Activated CD4-positive, alpha-beta memory T cell treated with anti-CD3 and anti-CD28 coated beads for 36 hours (primary cell): Measurements from ENCODE around the gene ACTR3C. TPM values are rescaled to one million over a fixed set of nuclear protein-coding genes. Genes with fewer than 3 reads are reported as not detected.
"Not testable (repeated sequence)": the region's sequence is repeated elsewhere in the genome, so short reads cannot be mapped to it uniquely, and the experiment has no call there.

Experiments
- CTCF ChIA-PET: fragments of 350-600 bp; sonication (Branson Sonifier 250); formaldehyde crosslinking; loops from one replicate; lab custom pipeline; 2021; ENCODE audit warnings: antibody characterized with exemption, inconsistent platforms; lab: Charles Lee
- POLR2A ChIA-PET: fragments of 350-600 bp; sonication (Branson Sonifier 250); formaldehyde crosslinking; loops from one replicate; lab custom pipeline; 2021; ENCODE audit warnings: antibody characterized with exemption; lab: Charles Lee
- DNase-seq: peaks from one replicate; pipeline ENCODE4 v3.0.0-alpha.2; 2020
- H3K27ac Mint-ChIP-seq: one replicate; pipeline ENCODE4 v1.8.0; 2021; ENCODE audit warnings: mixed read lengths
- H3K27me3 Mint-ChIP-seq: one replicate; pipeline ENCODE4 v1.8.0; 2021; ENCODE audit warnings: mixed read lengths
- H3K36me3 Mint-ChIP-seq: one replicate; pipeline ENCODE4 v1.8.0; 2021; ENCODE audit warnings: mixed read lengths
- H3K4me1 Mint-ChIP-seq: one replicate; pipeline ENCODE4 v1.8.0; 2021; ENCODE audit warnings: low read depth, mixed read lengths
- H3K4me3 Mint-ChIP-seq: one replicate; pipeline ENCODE4 v1.8.0; 2021; ENCODE audit warnings: mild to moderate bottlenecking, mixed read lengths
- H3K9me3 Mint-ChIP-seq: one replicate; pipeline ENCODE4 v1.8.0; 2021; ENCODE audit warnings: mixed read lengths
- intact Hi-C: fragments of 100-400 bp; cut with micrococcal nuclease; formaldehyde crosslinking; loops from one replicate; pipeline ENCODE4 v1.15.1; 2023
- total RNA-seq, 2 experiments: library from RNA; stranded (reverse); gene quantifications; one replicate each; pipeline ENCODE4 v1.2.3, GENCODE V29; 2021

The ACTR3C gene
- total RNA-seq, 2 experiments from 2014 or later = 8.0 to 8.8 TPM

DNA sequence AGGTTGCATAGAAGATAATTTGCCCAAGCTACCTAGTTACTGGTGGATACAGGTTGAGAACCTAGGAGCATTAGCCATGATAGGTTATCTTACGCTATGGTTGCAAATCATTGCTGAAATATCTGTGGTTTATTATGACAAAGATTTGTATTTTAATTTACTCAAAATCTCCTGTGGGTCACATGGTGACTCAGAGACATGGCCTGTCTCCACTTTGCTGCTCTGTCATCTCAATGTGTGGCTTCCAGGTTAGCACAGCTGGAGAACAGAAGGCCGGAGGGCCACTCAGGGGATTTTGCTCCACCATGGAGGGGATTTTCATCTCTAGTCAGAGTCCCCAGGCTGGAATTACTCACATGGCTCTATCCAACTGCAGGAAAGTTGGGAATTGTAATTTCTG lies 78.1 kb downstream of the ACTR3C start:
- POLR2A ChIA-PET, CTCF ChIA-PET, H3K4me3 Mint-ChIP-seq, H3K9me3 Mint-ChIP-seq, H3K36me3 Mint-ChIP-seq, DNase-seq, H3K27ac Mint-ChIP-seq, intact Hi-C loops, H3K4me1 Mint-ChIP-seq, H3K27me3 Mint-ChIP-seq: not testable (repeated sequence)

DNA sequence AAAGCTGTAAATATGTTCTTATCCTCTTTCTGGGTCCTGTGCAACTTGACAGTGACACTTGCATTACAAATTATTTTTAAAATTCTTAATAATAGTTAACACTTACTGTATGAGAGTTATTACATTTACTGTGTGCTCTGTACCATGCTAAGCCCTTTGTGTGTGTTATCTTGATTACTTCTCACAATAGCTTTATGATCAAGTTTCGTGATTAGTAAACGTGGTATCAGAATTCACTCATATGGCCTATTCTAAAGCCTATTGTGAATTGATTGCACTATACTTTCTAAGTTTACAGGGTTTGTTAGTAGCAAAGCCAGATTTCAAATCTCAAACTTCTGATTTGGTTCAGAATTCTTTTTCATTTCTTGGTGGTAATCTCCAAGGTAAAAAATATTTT lies 80.4 kb downstream of the ACTR3C start:
- H3K4me3 Mint-ChIP-seq, intact Hi-C loops, H3K36me3 Mint-ChIP-seq, H3K27me3 Mint-ChIP-seq, POLR2A ChIA-PET, H3K4me1 Mint-ChIP-seq, H3K27ac Mint-ChIP-seq, H3K9me3 Mint-ChIP-seq, DNase-seq, CTCF ChIA-PET: not testable (repeated sequence)

- H3K9me3 Mint-ChIP-seq, intact Hi-C loops, H3K4me1 Mint-ChIP-seq, CTCF ChIA-PET, H3K36me3 Mint-ChIP-seq, DNase-seq, H3K4me3 Mint-ChIP-seq, H3K27ac Mint-ChIP-seq, POLR2A ChIA-PET: not testable (repeated sequence)
- H3K27me3 Mint-ChIP-seq = peaks cover 18% of the 10 kb centered on the region
Measured at GRCh38 chr7:150225444-150225843, 97.9 kb downstream of the ACTR3C start.

GRCh38 chr7:150222083-150222972 lies 101.0 kb downstream of the ACTR3C start:
- intact Hi-C loops, H3K4me3 Mint-ChIP-seq, CTCF ChIA-PET, H3K27ac Mint-ChIP-seq, H3K9me3 Mint-ChIP-seq, H3K36me3 Mint-ChIP-seq, H3K4me1 Mint-ChIP-seq, POLR2A ChIA-PET, DNase-seq: not testable (repeated sequence)
- H3K27me3 Mint-ChIP-seq = peaks cover 21% of the 10 kb centered on the region

DNA sequence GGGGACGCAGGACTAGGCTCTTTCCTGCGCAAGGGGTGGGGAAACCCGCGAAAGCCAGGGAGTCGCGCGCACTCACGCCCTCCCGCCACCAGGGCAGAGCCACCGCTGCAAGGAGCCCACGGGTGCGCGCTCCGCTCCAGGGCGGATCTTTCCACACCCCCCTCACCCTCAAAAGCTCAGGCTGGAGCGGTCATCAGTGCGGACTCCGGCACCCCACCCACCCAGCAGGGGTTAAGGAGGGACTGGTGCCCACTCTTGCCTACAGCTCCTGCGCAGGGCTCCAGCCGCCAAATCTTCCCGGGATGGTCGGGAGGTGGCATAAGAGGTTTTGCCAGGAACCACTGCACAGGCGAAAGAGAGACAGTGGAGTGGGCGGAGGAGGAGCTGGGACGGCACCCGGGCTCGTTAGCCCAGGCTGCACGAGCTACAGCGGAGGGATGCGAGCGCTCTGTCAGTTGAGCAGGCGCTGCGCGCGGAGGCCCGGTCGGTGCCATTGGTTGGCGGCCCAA lies 102.6 kb downstream of the ACTR3C start:
- H3K27ac Mint-ChIP-seq, DNase-seq, intact Hi-C loops, H3K4me3 Mint-ChIP-seq, POLR2A ChIA-PET, H3K4me1 Mint-ChIP-seq, H3K9me3 Mint-ChIP-seq, CTCF ChIA-PET, H3K36me3 Mint-ChIP-seq: not testable (repeated sequence)
- H3K27me3 Mint-ChIP-seq = peaks cover 21% of the 10 kb centered on the region

- POLR2A ChIA-PET, H3K4me3 Mint-ChIP-seq, DNase-seq, CTCF ChIA-PET, H3K27ac Mint-ChIP-seq, H3K4me1 Mint-ChIP-seq, H3K36me3 Mint-ChIP-seq, H3K9me3 Mint-ChIP-seq, intact Hi-C loops: not testable (repeated sequence)
- peaks cover 21% of the 10 kb centered on the region for H3K27me3 Mint-ChIP-seq
Measured at GRCh38 chr7:150219941-150220658, 103.2 kb downstream of the ACTR3C start.

GRCh38 chr7:150206848-150207247 lies 116.5 kb downstream of the ACTR3C start:
- H3K27me3 Mint-ChIP-seq, DNase-seq, H3K4me3 Mint-ChIP-seq, H3K4me1 Mint-ChIP-seq, H3K36me3 Mint-ChIP-seq, intact Hi-C loops, CTCF ChIA-PET, H3K9me3 Mint-ChIP-seq, H3K27ac Mint-ChIP-seq, POLR2A ChIA-PET: not testable (repeated sequence)

GRCh38 chr7:150205866-150206265 lies 117.5 kb downstream of the ACTR3C start:
- H3K4me3 Mint-ChIP-seq, H3K9me3 Mint-ChIP-seq, H3K27ac Mint-ChIP-seq, H3K36me3 Mint-ChIP-seq, H3K4me1 Mint-ChIP-seq, CTCF ChIA-PET, DNase-seq, POLR2A ChIA-PET, intact Hi-C loops, H3K27me3 Mint-ChIP-seq: not testable (repeated sequence)

GRCh38 chr7:150204577-150204976 lies 118.8 kb downstream of the ACTR3C start:
- H3K36me3 Mint-ChIP-seq, DNase-seq, POLR2A ChIA-PET, H3K27me3 Mint-ChIP-seq, H3K27ac Mint-ChIP-seq, H3K4me3 Mint-ChIP-seq, CTCF ChIA-PET, H3K4me1 Mint-ChIP-seq, intact Hi-C loops, H3K9me3 Mint-ChIP-seq: not testable (repeated sequence)

DNA sequence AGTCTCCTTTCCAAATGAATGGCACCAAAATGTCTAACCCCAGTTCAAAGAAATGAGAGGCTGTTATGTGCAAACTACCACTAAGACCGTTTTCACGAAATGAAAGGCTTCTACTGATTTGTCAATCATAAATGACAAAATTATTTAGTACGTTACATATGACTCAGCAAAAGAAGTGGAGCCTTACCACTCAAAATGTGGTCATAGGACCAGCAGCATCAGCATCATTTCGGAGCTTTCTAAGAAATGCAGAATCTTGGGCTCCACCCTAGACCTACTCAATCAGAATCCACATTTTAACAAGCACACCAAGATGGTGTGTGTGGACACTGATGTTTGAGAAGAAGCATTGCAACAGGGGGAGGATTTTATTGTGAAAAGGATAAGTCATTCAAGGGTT lies 120.5 kb downstream of the ACTR3C start:
- DNase-seq = peak; percentile 19
- CTCF ChIA-PET, POLR2A ChIA-PET, H3K27me3 Mint-ChIP-seq, H3K36me3 Mint-ChIP-seq, H3K4me1 Mint-ChIP-seq, H3K27ac Mint-ChIP-seq, intact Hi-C loops, H3K9me3 Mint-ChIP-seq, H3K4me3 Mint-ChIP-seq: not testable (repeated sequence)
